Breast epithelium (tissue), 3 donors: ENCODE results near the gene TMCO4.

ENCODE experiments used
- POLR2A ChIP-seq: fragments of 450-650 bp; IDR thresholded peaks from one replicate; pipeline ENCODE4 v1.6.1; 2016; ENCODE audit warnings: antibody characterized with exemption, mild to moderate bottlenecking, moderate library complexity
- POLR2AphosphoS5 ChIP-seq, 3 donors: sonication (generic); formaldehyde crosslinking; IDR thresholded peaks; one replicate each; pipeline ENCODE4 v1.6.1; 2017; ENCODE audit warnings: antibody characterized with exemption in 3 of 3
- TF ChIP-seq, protein P1 (sequence below), 3 donors: fragments of 450-650 bp; IDR thresholded peaks; one replicate each; pipeline ENCODE4 v1.5.1; 2016 to 2017; ENCODE audit warnings: antibody characterized with exemption in 3 of 3, mild to moderate bottlenecking in 3 of 3, moderate library complexity in 3 of 3

DNA sequence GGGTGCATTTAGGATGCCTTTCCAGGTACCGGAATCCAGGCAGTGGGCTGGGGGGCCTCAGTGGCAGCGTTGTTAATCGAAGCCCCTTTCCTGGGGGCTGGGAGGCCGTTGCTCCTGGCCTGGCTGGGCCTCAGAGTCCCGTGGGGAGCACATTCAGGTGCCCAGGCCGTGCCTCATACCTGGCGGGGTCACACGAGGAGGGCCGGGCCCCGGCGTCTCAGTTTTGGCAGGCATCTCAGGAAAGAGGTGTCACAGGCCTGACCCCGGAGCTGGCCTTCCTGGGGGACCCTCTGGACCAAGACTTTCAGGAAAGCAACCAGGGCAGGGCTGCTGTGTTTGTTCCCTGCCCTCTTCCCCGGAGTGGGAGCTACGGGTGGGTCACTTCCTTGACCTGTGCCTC lies 151.5 kb downstream of the TMCO4 start:
- TF ChIP-seq, protein P1, sequence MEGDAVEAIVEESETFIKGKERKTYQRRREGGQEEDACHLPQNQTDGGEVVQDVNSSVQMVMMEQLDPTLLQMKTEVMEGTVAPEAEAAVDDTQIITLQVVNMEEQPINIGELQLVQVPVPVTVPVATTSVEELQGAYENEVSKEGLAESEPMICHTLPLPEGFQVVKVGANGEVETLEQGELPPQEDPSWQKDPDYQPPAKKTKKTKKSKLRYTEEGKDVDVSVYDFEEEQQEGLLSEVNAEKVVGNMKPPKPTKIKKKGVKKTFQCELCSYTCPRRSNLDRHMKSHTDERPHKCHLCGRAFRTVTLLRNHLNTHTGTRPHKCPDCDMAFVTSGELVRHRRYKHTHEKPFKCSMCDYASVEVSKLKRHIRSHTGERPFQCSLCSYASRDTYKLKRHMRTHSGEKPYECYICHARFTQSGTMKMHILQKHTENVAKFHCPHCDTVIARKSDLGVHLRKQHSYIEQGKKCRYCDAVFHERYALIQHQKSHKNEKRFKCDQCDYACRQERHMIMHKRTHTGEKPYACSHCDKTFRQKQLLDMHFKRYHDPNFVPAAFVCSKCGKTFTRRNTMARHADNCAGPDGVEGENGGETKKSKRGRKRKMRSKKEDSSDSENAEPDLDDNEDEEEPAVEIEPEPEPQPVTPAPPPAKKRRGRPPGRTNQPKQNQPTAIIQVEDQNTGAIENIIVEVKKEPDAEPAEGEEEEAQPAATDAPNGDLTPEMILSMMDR (IDR thresholded peaks at IDR 0.05): no peak
- TF ChIP-seq POLR2A (no peak), POLR2AphosphoS5 (IDR thresholded peaks at IDR 0.05) (no peak)
